GM15510 (cell line): ENCODE data around the gene TRAPPC2L.

Experiments
- POLR2A ChIP-seq: IDR thresholded peaks from 3 replicates; pipeline ENCODE4 v1.6.1; 2011; ENCODE audit warnings: borderline replicate concordance; ENCODE audit not compliant: insufficient read length; ENCODE audit errors: extremely low read depth

The TRAPPC2L gene

DNA sequence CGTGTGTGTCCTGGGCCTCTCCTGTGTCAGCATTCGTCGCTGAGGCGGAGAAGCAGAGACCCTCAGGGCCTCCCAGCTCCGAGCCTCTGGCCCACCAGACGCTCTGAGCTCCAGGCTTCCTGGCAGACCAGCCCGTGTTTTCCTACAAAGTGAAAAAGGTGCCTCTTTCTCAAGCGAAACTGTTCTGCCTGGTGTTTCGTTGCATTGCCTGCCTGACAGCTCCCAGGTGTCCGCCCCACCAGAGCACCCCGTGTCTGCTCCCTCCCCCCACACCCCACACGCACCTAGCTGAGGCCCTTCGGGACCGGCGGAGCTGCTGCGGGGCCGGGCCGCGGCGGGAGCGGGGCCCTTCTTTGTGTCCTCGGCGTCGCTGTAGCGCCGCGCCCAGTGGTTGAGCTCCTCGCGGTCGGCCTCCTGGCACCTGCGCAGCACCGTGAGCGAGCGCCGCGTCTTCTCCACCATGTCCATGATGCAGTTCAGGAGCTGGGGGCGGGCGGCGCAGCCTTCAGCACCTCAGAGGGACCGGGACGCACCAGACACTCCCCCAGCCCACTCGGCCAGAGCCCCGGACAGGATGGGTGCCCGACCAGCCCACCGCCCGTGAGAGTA is 24.2 kb downstream of the TRAPPC2L start:
- no peak for TF ChIP-seq POLR2A

DNA sequence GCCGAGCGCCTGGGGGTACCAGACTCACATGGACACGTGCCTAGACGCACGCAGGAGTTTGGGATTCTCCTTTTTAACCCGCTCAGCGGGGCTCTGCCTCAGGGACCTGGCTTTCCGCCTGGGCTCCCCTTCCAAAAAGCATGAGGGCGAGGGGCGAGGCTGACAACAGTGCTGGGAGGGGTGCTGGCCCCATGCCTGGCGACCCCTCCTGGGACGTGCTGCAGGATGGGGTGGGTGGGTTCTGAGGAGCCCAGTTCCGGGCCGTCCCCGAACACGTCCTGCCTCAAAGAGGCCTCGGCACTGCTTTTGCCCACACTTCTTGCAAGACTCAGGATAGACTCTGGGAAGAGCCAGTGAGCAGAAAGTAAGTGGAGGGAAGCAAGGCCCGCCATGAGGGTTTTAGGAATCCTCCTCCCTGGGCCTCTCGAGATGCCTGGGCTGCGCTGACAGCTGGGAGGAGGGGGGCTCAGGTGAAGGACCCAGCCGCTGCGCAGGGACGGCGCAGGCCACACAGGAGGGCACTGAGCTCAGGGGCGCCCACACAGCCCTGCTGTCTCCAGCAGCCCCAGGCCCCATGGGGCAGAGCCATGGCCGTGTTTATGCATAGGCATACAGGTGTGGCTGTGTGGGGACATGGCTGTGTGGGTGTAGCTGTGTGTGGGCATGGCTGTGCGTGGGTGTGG is 24.9 kb downstream of the TRAPPC2L start:
- TF ChIP-seq POLR2A = no peak

DNA sequence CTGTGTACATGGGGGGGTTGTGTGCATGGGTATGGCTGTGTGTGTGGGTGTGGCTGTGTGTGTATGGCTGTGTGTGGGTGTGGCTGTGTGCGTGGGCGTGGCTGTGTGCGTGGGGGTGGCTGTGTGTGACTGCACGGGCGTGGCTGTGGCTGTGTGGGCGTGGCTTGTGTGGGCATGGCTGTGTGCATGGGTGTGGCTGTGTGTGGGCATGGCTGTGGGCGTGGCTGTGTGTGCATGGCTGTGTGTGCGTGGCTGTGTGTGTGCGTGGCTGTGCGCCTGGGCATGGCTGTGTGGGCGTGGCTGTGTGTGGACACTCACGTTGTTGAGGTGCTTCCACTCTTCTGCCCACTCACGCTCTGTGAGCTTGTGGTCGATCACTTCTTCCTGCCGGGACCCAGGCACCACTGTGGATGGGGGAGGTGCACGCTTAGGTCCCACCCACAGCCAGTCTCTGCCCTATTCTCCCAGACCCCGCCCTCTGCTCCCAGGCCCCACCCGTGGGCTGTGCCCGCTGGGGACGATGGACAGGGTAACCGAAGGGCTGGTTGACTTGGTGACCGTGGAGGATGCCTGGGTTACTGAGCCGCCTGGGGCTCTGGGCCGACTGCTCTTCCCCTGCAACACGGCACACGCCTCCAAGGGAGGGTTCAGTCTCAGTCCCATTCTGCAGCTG is 25.6 kb downstream of the TRAPPC2L start:
- TF ChIP-seq POLR2A = no peak

DNA sequence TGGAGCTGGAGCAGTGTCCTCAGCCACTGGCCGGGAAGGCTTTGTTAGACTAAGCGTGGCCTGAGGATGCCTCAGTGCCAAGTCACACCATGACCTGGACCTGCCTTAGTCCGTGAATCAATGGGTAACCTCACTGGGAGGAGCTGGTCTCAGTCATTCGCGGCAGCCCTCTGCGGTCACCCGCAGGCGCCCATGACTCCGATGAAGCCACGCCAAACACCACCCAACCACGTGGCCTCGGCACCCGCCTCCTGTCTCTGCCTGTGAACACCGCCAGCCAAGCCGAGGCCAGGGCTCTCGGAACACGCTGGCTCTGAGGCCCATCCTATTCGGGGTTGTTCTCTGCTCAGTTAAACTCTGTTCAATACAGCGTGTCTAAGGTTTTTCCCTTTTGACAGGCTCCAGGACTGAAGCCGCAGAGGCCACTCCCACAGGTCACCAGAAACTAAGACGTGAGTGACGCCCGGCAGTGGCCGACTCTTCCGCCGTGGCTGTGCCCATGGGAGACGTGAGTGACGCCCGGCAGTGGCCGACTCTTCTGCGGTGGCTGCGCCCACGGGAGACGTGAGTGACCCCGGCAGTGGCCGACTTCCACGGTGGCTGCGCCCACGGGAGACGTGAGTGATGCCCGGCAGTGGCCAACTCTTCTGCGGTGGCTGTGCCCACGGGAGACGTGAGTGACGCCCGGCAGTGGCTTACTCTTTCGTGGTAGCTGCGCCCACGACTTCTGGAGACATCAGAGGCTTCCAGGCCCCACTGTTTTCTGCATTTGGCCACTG is 26.4 kb downstream of the TRAPPC2L start:
- TF ChIP-seq POLR2A = no peak

DNA sequence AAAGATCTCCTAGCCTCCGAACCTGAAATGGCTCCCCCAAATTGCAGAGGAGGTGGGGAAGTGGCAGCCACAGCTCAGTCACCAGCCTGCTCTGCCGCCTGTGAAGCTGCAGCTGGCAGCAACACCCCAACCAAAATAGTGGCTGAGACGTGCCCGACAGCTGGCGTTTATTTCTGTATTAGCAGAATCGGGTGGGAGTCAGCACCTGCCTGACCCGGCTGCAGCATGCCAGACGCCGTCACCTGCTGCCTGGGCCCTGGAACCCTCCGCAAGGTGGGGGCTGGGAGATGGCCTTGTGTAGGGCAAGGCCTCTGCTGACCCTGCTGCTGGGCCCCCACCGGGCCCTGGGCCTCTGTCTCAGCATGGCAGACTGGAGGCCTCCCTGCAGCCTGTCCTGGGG is 27.0 kb downstream of the TRAPPC2L start:
- TF ChIP-seq POLR2A = no peak

DNA sequence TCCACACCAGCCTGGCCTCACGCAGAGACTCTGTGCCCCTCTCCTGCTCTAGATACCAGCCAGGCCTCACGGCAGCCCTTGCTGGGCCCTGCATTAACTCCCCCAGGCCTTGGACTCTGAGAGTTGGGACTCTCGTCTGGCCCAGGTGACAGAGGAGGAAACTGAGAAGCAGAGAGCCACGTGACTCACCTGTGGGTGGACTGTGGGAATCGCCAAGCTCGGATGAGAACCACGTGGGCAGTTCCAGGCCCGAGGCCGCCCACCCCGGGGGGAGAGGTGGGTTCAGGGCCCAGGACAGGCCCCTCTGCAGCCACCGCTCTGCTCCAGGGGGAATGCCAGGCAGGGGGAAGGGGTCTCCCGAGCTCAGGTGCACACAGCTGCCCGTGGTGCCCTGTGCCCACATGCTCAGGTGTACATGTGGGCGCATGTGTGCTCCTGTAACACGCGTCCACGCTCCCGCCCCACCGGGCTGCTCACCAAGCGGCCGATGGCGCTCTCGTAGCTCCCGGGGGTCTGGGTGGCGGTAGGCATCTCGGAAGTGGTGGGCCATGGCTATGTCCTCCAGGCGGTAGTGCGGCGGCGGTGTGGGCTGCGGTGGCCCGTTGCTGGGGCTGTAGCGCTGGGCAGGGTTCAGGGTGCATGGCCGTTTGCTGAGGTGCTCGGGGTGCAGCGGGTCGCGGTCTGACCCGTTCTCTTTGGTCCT is 27.8 kb downstream of the TRAPPC2L start:
- TF ChIP-seq POLR2A = no peak

DNA sequence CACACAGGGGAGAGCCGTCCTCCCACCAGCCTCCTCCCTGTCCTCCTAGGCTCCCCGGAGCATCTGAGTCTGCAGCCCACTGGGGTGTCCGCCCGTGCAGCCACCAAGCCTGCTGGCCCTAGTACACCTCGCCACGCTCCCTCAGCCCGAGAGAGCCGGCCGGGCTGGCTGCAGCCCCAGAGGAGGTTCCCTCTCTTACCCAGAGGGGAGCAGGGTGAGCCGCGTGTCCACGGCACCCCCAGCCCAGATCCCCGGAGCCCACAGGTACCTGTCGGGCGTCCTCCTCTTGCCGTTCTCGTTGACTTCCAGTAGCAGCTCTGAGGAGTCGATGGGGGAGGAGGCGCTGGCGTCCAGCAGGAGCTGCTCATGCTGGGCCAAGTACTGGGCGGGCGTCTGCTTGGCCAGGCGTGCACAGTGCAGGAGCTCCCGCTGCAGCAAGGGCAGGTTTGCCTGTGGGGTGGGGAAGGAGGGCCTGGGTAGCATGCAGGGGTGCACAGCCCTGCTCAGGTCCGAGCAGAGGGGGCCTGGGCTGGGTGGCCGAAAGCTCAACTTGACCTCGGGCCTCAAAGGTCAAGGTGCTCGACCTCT is 28.9 kb downstream of the TRAPPC2L start:
- TF ChIP-seq POLR2A = no peak

DNA sequence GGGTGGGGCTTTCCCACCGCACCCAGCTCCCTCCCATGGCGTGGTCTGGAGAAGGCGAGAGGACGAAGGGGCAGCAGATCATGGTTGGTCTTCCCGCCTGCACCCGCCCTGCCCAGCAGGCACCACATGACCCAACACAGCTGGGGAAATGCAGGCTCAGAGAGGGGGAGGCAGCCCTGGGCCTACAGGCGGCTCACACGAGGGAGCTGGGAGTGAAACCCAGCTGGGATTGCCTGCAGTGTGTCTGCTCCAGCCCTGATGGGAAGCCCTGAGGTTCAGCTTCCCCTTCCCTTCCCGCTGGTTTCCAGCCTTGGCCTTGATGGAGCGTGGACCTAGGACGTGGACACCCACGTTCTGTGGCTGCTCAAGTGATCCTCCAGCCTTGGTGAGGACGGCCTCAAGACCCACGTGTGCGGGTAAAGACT is 29.5 kb downstream of the TRAPPC2L start:
- TF ChIP-seq POLR2A = no peak

DNA sequence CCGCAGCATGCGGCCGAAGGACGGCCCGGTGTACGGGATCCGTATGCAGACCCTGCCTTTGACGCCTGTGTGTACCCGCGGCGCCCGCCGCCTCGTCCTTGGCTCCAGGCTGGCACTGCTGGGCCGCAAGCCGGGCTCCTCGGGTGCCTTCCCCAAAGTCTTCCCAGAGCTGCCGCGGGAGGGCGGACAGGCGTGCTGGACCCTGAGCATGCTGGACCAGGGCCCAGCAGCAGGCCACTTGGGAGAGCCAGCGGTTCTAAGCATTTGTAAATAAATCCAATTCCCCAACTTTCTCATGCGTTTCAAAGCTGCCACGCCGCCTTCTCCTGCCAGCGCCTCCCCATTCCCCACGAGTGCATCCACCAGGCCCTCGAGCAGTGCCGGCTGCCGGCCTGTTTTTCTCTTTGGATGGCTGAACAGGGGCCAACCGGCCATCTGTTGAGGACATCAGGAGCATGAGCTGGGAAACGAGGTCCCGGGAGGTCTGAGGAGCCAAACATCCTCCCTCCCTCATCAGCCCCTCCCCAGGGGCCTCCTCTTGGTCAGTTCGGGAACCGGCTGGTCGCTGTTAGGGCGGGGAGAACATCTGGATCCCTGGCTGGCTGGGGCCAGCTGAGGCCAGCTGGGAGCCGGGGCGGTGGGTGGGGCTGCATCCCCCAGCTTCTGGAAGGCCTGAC is 30.1 kb downstream of the TRAPPC2L start:
- TF ChIP-seq POLR2A = no peak

DNA sequence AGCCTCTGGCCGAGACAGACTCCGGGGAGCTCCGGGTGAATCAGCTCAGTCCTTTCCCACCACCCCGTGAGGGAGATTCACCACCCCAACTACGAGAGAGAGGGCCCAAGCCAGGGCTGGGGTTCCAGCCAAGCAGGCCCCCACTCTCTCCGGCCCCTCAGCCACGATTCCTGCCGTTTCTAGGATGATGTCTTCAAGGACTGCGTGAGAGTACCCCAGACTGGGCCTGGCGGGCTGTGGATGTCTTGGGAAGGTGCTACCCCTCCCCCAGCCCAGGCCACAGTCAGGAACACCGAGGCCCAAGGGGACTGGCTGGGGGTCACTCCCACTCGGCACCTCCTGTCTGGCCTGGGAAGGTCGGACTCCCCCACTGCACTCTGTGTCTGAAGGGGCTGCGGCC is 31.1 kb downstream of the TRAPPC2L start:
- no peak for TF ChIP-seq POLR2A

DNA sequence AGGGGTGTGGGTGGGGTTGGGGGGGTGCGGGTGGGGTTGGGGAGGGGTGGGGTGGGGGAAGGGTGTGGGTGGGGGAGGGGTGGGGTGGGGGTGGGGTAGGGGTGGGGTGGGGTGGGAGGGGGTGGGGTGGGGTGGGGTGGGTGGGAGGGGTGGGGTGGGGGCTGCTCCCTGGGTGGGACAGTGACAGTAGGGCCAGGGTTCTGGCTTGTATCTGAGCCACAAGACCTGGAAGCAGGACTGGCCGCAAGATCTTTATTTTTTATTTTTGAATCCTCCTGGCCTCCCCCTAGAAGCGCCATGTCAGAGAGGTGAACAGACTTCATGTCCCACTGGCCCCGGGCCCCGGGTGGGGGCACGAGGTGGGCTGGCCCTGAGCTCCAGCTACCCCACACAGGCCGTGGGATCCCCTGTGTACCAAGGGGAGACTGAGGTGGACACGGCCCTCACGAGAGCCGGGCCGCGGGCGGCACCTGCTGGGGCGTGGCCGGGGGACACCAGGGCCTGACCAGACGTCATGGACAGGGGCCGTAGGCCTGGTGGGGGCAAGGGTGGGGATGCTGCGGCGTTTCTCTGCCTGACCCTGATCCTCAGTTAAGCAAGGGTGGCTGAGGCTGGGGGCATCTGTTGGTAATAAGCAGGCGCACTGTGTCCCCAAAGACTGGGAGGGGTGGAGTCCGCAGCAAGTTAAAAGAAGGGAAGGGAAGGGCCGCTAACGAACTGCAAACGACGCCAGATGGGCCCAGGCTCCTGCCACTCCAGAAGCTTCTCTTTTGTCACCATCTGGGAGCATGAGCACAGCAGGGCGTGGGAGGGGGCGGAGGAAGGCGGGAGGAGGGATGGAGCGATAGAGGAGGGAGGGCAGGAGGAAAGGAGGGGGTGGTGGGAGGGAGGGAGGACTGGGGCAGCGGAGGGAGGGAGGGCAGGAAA is 31.8 kb downstream of the TRAPPC2L start:
- TF ChIP-seq POLR2A = no peak

DNA sequence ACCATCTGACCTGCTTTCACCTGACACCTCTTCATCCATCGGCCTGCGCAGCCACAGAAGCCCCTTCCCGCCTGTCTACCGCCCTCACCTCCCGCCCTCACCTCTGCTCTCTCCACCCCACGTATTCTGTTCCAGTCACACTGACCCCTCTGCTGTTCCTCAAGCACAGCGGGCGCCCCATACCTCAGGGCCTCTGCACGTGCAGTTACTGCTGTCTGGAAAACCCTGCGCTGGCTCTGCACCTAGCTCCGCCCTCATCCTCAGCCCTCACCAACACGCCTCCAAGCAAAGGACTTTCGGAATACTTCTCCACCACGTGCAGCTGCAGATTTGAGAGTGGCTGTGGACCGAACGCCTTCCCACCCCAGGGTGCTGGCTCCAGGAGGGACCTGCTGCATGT is 34.2 kb downstream of the TRAPPC2L start:
- TF ChIP-seq POLR2A = no peak

DNA sequence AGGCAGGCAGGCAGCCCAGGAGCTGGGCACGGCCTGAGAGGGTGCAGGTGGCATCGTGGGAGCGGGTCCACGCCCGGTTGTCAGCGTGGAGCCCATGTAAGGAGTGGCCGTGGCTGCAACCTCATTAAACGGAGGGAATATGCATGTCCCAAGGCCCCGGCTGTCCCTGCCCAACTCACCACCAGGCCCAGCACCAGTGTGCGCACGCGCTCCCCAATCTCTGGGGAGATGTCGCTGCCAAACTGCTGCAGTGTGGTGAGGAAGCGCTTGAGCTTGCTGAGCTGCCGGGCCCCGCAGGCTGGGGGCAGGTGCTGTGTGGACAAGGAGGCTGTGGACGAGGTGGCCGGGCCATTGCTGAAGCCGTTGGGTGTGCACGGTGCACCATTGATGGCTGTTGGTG is 35.1 kb downstream of the TRAPPC2L start:
- TF ChIP-seq POLR2A = no peak

DNA sequence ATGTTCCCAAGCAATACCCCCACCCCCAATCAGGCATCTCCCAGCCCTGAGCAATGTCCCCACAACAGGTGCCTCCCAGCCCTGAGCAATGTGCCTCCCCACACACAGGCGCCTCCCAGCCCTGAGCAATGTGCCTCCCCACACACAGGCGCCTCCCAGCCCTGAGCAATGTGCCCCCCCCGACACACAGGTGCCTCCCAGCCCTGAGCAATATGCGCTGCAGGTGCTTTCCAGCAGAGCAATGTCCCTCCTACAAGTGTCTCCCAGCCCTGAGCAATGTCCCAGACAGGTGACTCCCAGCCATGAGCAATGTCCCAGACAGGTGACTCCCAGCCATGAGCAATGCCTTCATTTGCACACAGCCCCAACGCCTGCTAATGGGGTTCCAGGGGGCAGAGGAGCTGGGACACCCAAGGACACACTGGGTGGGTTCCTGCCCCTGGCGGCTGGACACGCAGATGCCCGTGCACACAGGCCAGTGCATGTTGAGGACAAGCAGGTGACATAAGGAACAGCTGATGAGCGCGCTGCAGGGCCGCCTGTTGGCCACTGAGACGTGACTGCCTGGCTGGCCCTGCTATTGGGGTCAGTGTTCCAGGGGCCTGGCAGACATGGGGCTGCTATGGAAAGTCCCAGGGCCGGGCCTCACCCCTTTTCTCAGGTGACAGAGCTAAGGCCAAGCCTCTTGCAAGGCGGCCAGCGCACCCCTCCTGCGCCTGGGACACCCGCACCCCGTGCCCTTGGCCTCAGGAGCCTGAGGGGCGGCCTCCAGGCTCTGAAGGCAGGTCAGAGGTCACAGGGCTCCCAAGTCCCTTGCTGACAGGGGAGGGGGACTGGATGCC is 36.4 kb downstream of the TRAPPC2L start:
- no peak for TF ChIP-seq POLR2A
